ENCODE results near the gene NCKAP1. TPM values are rescaled to one million over a fixed set of nuclear protein-coding genes. Genes with fewer than 3 reads are reported as not detected.

NCKAP1 gene
- total RNA-seq, 2 donors from 2014 or later: 128 to 136 TPM

DNA sequence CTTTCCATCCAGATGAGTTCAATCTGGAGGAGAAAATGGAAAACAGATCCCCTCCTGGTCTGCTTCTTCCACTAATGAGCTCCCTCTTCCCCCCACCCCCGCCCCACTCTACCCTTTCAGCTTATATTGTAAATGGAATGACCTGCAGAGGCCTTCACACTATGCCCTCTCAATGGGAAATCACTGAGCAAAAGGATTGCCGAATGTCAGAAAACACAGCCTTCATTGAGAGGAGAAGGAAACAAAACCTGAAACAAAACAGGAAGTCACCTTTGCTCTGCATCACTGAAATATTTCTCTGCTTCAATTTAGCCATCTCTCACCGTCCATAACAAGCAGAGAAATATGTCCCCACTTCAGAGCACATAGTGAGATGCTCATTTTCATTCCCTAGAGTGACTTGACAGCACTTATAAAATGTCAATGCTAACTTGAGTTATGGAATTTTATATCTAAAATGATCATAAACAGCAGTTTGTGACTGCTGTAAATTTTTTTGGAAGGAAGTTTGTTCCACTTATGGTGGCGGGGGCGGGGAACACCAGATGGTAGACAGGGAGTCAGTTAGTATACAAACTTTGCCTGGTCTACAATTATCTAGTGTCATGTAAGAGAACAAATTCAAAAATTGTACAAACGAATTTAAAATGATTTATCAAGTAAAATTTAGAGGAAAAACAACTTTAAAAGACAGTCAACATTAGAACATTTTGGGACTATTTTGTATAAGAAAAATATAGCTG lies 170.0 kb downstream of the NCKAP1 start:
- Histone ChIP-seq H3K27me3 (ENCODE audit: control insufficient read depth, insufficient read depth, low read length, poor library complexity, severe bottlenecking) (no peaks in the 10 kb centered on the region), H3K9ac (ENCODE audit: extremely low read depth, low read length, poor library complexity, severe bottlenecking) (no peak overlapping the region), H3K4me3 (ENCODE audit: low read length) (peak overlapping the region; percentile 91), H3K36me3 (ENCODE audit: control insufficient read depth, insufficient read depth, low read length) (no peaks in the 10 kb centered on the region), H3K9me3 (ENCODE audit: control insufficient read depth, low read length) (peaks cover 2% of the 10 kb centered on the region), H3K4me1 (ENCODE audit: control insufficient read depth, insufficient read depth, low read length) (peaks cover 16% of the 10 kb centered on the region), H3K27ac (ENCODE audit: low read depth, low read length) (peak overlapping the region; percentile 9)
- H3K27me3 Mint-ChIP-seq (ENCODE audit: insufficient read depth): peaks cover 26% of the 10 kb centered on the region
- no peaks in the 10 kb centered on the region for H3K36me3 Mint-ChIP-seq (ENCODE audit: low read depth)
- peaks cover 41% of the 10 kb centered on the region for H3K4me1 Mint-ChIP-seq
- no peak overlapping the region for H3K27ac Mint-ChIP-seq
- H3K4me3 Mint-ChIP-seq: peak overlapping the region; percentile 73
- 51 to 83% methylated on average over 3 to 5 of the region's 6 CpGs for WGBS, 2 experiments (ENCODE audit: insufficient coverage in 1 of 2, insufficient read length in 1 of 2)
- H3K9me3 Mint-ChIP-seq: peaks cover 1% of the 10 kb centered on the region
- TF ChIP-seq, protein P1, sequence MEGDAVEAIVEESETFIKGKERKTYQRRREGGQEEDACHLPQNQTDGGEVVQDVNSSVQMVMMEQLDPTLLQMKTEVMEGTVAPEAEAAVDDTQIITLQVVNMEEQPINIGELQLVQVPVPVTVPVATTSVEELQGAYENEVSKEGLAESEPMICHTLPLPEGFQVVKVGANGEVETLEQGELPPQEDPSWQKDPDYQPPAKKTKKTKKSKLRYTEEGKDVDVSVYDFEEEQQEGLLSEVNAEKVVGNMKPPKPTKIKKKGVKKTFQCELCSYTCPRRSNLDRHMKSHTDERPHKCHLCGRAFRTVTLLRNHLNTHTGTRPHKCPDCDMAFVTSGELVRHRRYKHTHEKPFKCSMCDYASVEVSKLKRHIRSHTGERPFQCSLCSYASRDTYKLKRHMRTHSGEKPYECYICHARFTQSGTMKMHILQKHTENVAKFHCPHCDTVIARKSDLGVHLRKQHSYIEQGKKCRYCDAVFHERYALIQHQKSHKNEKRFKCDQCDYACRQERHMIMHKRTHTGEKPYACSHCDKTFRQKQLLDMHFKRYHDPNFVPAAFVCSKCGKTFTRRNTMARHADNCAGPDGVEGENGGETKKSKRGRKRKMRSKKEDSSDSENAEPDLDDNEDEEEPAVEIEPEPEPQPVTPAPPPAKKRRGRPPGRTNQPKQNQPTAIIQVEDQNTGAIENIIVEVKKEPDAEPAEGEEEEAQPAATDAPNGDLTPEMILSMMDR (conservative IDR thresholded peaks at IDR 0.05): no peak
- DNase-seq: peak; percentile 60

DNA sequence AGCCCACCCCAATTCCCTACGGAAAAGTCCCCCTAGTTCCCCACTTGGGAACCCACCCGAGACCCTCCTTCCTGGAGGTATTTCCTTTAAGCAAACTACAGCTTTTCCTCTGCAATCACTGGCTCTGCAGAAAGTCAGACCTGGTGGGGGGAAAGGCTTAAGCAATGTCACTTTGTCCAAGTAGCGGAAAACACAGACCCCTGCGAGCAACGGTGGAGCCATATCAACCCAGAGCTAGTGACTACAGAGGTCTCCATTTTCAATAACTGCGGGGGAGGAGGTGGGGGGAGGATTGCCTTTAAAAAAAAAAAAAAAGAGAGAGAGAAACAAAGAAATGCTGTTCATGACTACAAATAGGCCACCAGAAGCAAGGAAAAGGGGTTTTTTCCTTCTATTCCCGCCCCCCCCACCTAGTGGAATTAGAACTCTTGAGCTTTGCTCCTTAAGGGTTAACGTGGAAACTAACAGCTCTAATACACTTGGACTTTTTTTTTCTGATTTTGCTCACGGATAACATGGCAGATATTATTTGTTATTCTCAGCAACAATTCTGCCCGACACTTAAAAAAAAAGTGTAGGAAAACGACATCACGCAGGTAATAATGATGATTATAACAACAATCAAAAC lies 170.7 kb downstream of the NCKAP1 start:
- TF ChIP-seq, protein P1 (conservative IDR thresholded peaks at IDR 0.05): no peak
- peak overlapping the region; percentile 73 for H3K4me3 Mint-ChIP-seq
- H3K27ac Mint-ChIP-seq: peak overlapping the region; percentile 78
- WGBS, 2 experiments (ENCODE audit: insufficient coverage in 1 of 2, insufficient read length in 1 of 2): 22 to 30% methylated on average over 11 to 12 of the region's 12 CpGs
- peak; percentile 64 for DNase-seq
- H3K9ac ChIP-seq (ENCODE audit: extremely low read depth, low read length, poor library complexity, severe bottlenecking): peak overlapping the region; percentile 12
- peaks cover 26% of the 10 kb centered on the region for H3K27me3 Mint-ChIP-seq (ENCODE audit: insufficient read depth)
- H3K27me3 ChIP-seq (ENCODE audit: control insufficient read depth, insufficient read depth, low read length, poor library complexity, severe bottlenecking): no peaks in the 10 kb centered on the region
- H3K9me3 ChIP-seq (ENCODE audit: control insufficient read depth, low read length): no peaks in the 10 kb centered on the region
- peaks cover 44% of the 10 kb centered on the region for H3K4me1 Mint-ChIP-seq
- peak overlapping the region; percentile 50 for H3K27ac ChIP-seq (ENCODE audit: low read depth, low read length)
- peaks cover 19% of the 10 kb centered on the region for H3K4me1 ChIP-seq (ENCODE audit: control insufficient read depth, insufficient read depth, low read length)
- H3K36me3 Mint-ChIP-seq (ENCODE audit: low read depth): no peaks in the 10 kb centered on the region
- no peaks in the 10 kb centered on the region for H3K9me3 Mint-ChIP-seq
- H3K36me3 ChIP-seq (ENCODE audit: control insufficient read depth, insufficient read depth, low read length): no peaks in the 10 kb centered on the region
- H3K4me3 ChIP-seq (ENCODE audit: low read length): peak overlapping the region; percentile 91

DNA sequence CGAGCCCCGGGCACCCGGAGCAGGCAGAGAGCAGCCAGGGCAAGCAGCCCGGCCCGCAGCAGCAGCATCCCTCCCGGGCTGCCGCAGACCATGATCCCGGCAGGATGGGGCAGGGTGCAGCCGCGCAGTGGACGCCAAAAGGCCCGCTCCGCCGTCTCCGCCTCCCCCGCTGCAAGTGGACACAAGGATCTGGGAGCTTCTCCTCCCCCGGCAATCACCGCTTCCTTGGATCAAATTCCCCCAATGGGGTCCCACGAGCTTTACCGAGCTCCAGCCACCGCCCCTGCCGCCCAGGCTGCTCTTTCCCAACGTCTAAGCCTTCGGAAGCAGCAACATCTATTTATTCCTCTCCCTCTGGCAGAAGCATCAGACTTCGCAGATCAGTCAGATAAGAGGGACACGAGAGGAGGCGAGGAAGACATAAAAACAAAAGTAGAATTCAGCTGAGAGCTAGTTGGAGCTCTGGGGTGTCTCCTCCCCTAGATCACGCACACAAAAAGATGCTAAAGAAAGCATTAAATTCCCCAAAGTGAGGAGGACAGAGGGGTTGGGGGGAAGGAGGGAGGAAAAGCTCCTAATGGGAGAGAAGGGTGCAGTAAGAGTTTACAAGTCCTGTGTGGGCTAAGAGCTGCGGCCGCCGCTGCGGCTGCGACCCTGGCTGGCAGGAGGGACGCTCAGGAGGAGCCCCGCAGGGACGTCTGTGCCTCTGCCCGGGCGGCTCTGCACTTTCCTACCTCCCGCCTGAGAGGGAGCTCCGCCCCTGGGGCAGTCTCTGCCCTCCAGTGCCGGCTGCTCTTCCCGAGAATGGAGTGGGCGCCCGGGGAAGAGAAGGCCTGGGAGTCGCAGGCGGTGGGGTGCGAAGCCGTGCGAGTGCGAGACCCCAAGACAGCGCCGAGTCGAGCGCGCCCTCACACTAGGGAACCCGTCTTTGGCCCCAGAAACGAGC lies 171.5 kb downstream of the NCKAP1 start, which contains the start of gene FRZB:
FRZB (minus strand) TSS at position 177 of the 946 bp plus-strand sequence; CDS start at position 92, 85 bp downstream.
- 2 to 3% methylated on average over 33 to 56 of the region's 57 CpGs for WGBS, 2 experiments (ENCODE audit: insufficient coverage in 1 of 2, insufficient read length in 1 of 2)

More for the DNA sequence above, 171.5 kb downstream of the NCKAP1 start, which contains the start of gene FRZB:
- peak within 1 kb of the TSS; percentile 12 for H3K9ac ChIP-seq (ENCODE audit: extremely low read depth, low read length, poor library complexity, severe bottlenecking)
- Mint-ChIP-seq H3K27ac (peak within 1 kb of the TSS; percentile 78), H3K4me1 (peaks cover 52% of the 10 kb centered on the region), H3K4me3 (peak within 1 kb of the TSS; percentile 73), H3K36me3 (ENCODE audit: low read depth) (no peaks in the 10 kb centered on the region), H3K27me3 (ENCODE audit: insufficient read depth) (peaks cover 26% of the 10 kb centered on the region), H3K9me3 (no peaks in the 10 kb centered on the region)
- peak; percentile 88 for DNase-seq
- TF ChIP-seq, protein P1 (conservative IDR thresholded peaks at IDR 0.05): no peak
- peak within 1 kb of the TSS; percentile 91 for H3K4me3 ChIP-seq (ENCODE audit: low read length)
- H3K27me3 ChIP-seq (ENCODE audit: control insufficient read depth, insufficient read depth, low read length, poor library complexity, severe bottlenecking): no peaks in the 10 kb centered on the region
- H3K27ac ChIP-seq (ENCODE audit: low read depth, low read length): peak within 1 kb of the TSS; percentile 50
- H3K36me3 ChIP-seq (ENCODE audit: control insufficient read depth, insufficient read depth, low read length): no peaks in the 10 kb centered on the region
- H3K9me3 ChIP-seq (ENCODE audit: control insufficient read depth, low read length): no peaks in the 10 kb centered on the region
- H3K4me1 ChIP-seq (ENCODE audit: control insufficient read depth, insufficient read depth, low read length): peaks cover 19% of the 10 kb centered on the region
